ENCODE results near the gene SRGAP1.

DNA sequence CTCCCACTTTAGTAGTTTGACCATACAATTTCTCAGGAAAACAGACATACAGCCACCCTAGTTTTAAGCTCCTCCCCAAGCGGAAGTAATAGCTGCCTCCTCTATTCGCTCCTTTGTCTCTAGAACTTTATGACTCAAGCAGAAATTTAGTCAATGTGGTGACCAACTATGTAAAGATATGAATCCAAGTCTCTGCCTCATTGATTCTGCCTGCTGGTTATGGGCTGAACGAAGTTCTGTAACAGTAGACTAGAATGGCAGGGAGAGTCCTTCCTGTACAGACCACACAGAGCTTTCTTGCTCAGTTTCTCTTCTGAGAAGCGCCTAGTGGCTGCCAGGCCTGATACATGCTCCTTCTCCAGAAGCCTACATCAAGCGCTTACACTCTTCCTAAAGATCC, 358.5 kb downstream of the SRGAP1 start:
- TF ChIP-seq POLR2A (IDR thresholded peaks at IDR 0.05; ENCODE audit: low read depth, low read length) (no peak), POLR2AphosphoS5 (IDR thresholded peaks at IDR 0.05; ENCODE audit: low read depth, low read length) (no peak), TAF1 (IDR thresholded peaks at IDR 0.05; ENCODE audit: borderline replicate concordance, low read depth, low read length) (no peak)
